T-cell (primary cell): ENCODE measurements around the gene URB1. TPM values are rescaled to one million over a fixed set of nuclear protein-coding genes. Genes with fewer than 3 reads are reported as not detected.

Experiments used
- ATAC-seq, 4 experiments: fragments of 200-7000 bp in 3 of 4; fragments of 150-1000 bp in 1 of 4; cut with Tn5 transposase; replicated peaks in 1 of 4; 1 replicate in 3 of 4; 2 replicates in 1 of 4; pipeline ENCODE4 v1.10.0; 2021; ENCODE audit warnings: moderate library complexity in 3 of 4, mild to moderate bottlenecking in 2 of 4, moderate number of reproducible peaks in 1 of 4
- CTCF ChIA-PET, 2 donors: fragments of 300-600 bp; sonication (Branson Sonifier 250); formaldehyde crosslinking; loops; one replicate each; lab custom pipeline; 2022; ENCODE audit warnings: antibody characterized with exemption in 2 of 2; lab: Charles Lee
- POLR2A ChIA-PET, 2 donors: fragments of 300-600 bp; sonication (Branson Sonifier 250); formaldehyde crosslinking; loops; one replicate each; lab custom pipeline; 2022; ENCODE audit warnings: antibody characterized with exemption in 2 of 2; lab: Charles Lee
- DNase-seq, 35 experiments: peaks; one replicate each; pipeline versions ENCODE4 v3.0.0 to v3.0.0-alpha.2; 2013 to 2023
- H3K27ac ChIP-seq: one replicate; pipeline ENCODE4 v1.5.1; 2013; ENCODE audit warnings: low read length
- H3K27me3 ChIP-seq, 2 experiments: replicated peaks in 1 of 2; 1 replicate in 1 of 2; 2 replicates in 1 of 2; pipeline versions ENCODE4 v1.6.1 to v1.7.0; 2013; ENCODE audit warnings: low read length in 1 of 2, mixed read lengths in 1 of 2; ENCODE audit not compliant: control insufficient read depth in 2 of 2, insufficient read depth in 2 of 2; ENCODE audit errors: extremely low read depth in 1 of 2
- H3K36me3 ChIP-seq, 2 donors: 1 replicate in 1 of 2; 2 replicates in 1 of 2; pipeline versions ENCODE4 v1.6.1 to v1.7.0; 2013; ENCODE audit warnings: low read length in 1 of 2; ENCODE audit not compliant: control insufficient read depth in 2 of 2, insufficient read depth in 1 of 2; ENCODE audit errors: extremely low read depth in 1 of 2
- H3K4me1 ChIP-seq, 2 experiments: 1 replicate in 1 of 2; 2 replicates in 1 of 2; pipeline versions ENCODE4 v1.6.1 to v1.7.0; 2013; ENCODE audit warnings: low read length in 2 of 2, mixed read lengths in 1 of 2; ENCODE audit not compliant: insufficient read depth in 2 of 2, control insufficient read depth in 1 of 2; ENCODE audit errors: extremely low read depth in 1 of 2
- H3K4me3 ChIP-seq, 2 donors: 1 replicate in 1 of 2; 2 replicates in 1 of 2; pipeline versions ENCODE4 v1.5.1 to v1.7.0; 2013; ENCODE audit warnings: mild to moderate bottlenecking in 2 of 2, low read length in 1 of 2, moderate library complexity in 1 of 2; ENCODE audit not compliant: control insufficient read depth in 1 of 2; ENCODE audit errors: extremely low read depth in 1 of 2
- H3K9me3 ChIP-seq: 2 replicates; pipeline ENCODE4 v1.7.0; 2013
- H3K27ac Mint-ChIP-seq, 2 donors: one replicate each; pipeline ENCODE4 v1.8.0; 2020 to 2021; ENCODE audit warnings: mild to moderate bottlenecking in 2 of 2, mixed read lengths in 2 of 2
- H3K27me3 Mint-ChIP-seq, 2 donors: one replicate each; pipeline ENCODE4 v1.8.0; 2021 to 2022; ENCODE audit warnings: mixed read lengths in 2 of 2
- H3K36me3 Mint-ChIP-seq: one replicate; pipeline ENCODE4 v1.8.0; 2021; ENCODE audit warnings: mixed read lengths
- H3K4me1 Mint-ChIP-seq, 3 donors: one replicate each; pipeline ENCODE4 v1.8.0; 2020 to 2022; ENCODE audit warnings: mixed read lengths in 3 of 3, mild to moderate bottlenecking in 1 of 3
- H3K4me3 Mint-ChIP-seq, 3 donors: one replicate each; pipeline ENCODE4 v1.8.0; 2020 to 2022; ENCODE audit warnings: mild to moderate bottlenecking in 3 of 3, mixed read lengths in 3 of 3, moderate library complexity in 3 of 3
- H3K9me3 Mint-ChIP-seq, 3 donors: one replicate each; pipeline ENCODE4 v1.8.0; 2020 to 2022; ENCODE audit warnings: mixed read lengths in 3 of 3
- WGBS: methylation state at CpG from one replicate; pipeline ENCODE4 v1.1.5; 2013; ENCODE audit warnings: missing lambda C conversion rate; ENCODE audit not compliant: insufficient coverage; 5-methylcytosine and 5-hydroxymethylcytosine counted together
- total RNA-seq, 35 experiments: library from RNA in 6 of 35; stranded (reverse) in 6 of 35; fragments of 120-200 nt in 1 of 35; gene quantifications; one replicate each; pipeline versions ENCODE4 v1.2.1 to v1.2.4 and lab custom pipeline; 2013 to 2026

The URB1 gene
- total RNA-seq, 5 donors from 2014 or later (not counting 1 experiment from before 2014, with no cell fraction given) = 13.4 to 20.2 (median 18.9) TPM

DNA sequence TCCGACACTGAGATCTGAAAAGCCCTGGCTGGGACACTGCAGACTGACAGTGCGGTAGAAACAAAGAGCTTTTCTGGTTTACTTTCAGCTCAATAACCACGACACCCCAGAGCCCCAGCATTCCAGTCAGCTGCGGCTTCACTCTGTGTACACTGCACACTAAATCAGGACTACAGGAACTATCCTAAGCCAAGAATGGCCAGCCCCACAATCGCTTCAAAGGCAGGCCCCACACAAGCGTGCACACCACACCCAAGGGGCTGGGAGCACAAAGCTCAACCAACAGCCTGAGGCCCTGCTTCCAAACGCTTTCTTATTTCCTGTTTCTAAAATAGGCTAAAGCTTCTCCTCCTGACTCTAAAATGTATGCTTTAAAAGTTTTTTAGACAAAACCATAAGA lies 28.4 kb downstream of the URB1 start:
- DNase-seq = no peak
- Histone ChIP-seq H3K9me3 (no peaks in the 10 kb centered on the region), H3K4me1 (no peaks in the 10 kb centered on the region), H3K4me3 (no peak overlapping the region), H3K27me3 (no peaks in the 10 kb centered on the region), H3K27ac (no peak overlapping the region), H3K36me3 (peaks cover 31 to 88% of the 10 kb centered on the region in 2 donors)
- ATAC-seq = no peak
- H3K9me3 Mint-ChIP-seq = no peaks in the 10 kb centered on the region
- peaks cover 78% of the 10 kb centered on the region for H3K36me3 Mint-ChIP-seq
- CTCF ChIA-PET = interaction anchor here in 1 of 2 donors (1.2 kb wide), 1 partner anchor 236 kb away, joined by 4 read pairs; no protein-coding TSS in a partner anchor
- 90% methylated on average over 6 of the region's 7 CpGs for WGBS
- H3K4me3 Mint-ChIP-seq = no peak overlapping the region
- H3K27me3 Mint-ChIP-seq = no peaks in the 10 kb centered on the region
- POLR2A ChIA-PET = no interaction called here
- no peaks in the 10 kb centered on the region for H3K4me1 Mint-ChIP-seq
- no peak overlapping the region for H3K27ac Mint-ChIP-seq

DNA sequence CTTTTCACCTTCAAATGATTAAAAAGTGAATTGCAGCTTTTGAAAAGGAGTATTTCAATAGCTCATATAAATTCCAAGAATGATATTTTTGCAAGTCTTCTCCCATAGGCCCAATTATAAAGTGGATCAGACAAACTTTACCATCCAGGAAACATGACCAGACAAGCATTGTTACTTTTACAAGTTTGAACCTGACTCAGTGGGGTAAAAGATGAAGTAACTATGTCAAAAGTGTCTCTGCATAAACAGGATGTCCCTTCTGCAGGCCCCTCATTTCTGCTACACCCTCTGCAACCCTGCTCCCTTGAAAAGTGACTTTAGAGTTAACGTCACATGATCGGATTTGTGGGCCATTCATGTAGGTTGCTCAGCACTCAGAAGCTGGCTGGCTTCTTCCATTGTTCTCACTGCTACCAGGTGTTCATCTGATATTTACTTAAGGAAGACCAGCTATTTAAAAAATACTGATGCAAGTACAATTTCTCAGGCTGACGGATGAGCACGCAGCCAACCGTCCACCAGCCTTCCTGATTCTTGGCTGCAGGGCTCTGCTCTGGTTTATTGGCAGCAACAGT lies 32.3 kb downstream of the URB1 start:
- Histone ChIP-seq H3K27me3 (no peaks in the 10 kb centered on the region), H3K4me1 (no peaks in the 10 kb centered on the region), H3K36me3 (peaks cover 20 to 89% of the 10 kb centered on the region in 2 donors), H3K27ac (no peak overlapping the region), H3K9me3 (no peaks in the 10 kb centered on the region), H3K4me3 (no peak overlapping the region)
- ATAC-seq (no peak), DNase-seq (no peak)
- no peak overlapping the region for H3K27ac Mint-ChIP-seq
- no peak overlapping the region for H3K4me3 Mint-ChIP-seq
- no peaks in the 10 kb centered on the region for H3K9me3 Mint-ChIP-seq
- ChIA-PET POLR2A (interaction anchor here in 1 of 2 donors (0.6 kb wide), 1 partner anchor 25 kb away, joined by 9 read pairs; no protein-coding TSS in a partner anchor), CTCF (interaction anchor here (0.5 to 0.7 kb wide), 3 partner anchors 238 to 786 kb away, joined by 3 to 4 read pairs (median 3); no protein-coding TSS in a partner anchor)
- H3K27me3 Mint-ChIP-seq = no peaks in the 10 kb centered on the region
- 95% methylated on average over 4 of the region's 5 CpGs for WGBS
- H3K36me3 Mint-ChIP-seq = peaks cover 78% of the 10 kb centered on the region
- H3K4me1 Mint-ChIP-seq = no peaks in the 10 kb centered on the region

DNA sequence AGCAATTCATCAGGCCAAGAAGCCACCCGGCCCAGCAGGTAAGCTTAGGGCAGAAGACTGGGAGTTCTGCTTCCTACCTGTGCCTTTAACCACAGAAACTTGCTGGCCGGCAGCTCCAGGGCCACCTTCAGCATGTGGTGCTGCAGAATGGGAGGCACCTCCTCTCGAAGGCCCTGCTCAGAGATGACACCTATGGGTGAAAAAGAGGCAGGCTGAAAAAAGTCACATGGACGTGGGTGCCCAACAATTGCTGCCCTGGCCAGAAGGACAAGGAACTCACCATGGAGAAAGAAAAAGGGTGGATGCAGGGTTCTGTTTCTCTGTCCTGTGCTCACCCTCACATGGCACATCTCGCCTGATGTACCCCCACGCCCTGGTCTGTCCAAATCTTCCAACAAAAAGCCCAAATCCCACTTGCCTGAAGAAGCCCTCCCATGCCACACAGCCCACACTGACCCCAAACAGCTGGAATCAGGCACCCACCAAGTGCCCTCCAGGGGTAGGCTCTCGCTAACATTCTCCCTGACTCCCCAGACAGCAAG lies 33.0 kb downstream of the URB1 start:
- Histone ChIP-seq H3K9me3 (no peaks in the 10 kb centered on the region), H3K27me3 (no peaks in the 10 kb centered on the region), H3K36me3 (peaks cover 20 to 90% of the 10 kb centered on the region in 2 donors), H3K4me1 (no peaks in the 10 kb centered on the region), H3K27ac (no peak overlapping the region), H3K4me3 (no peak overlapping the region)
- ChIA-PET POLR2A (no interaction called here), CTCF (interaction anchor here in 1 of 2 donors (0.5 kb wide), 1 partner anchor 786 kb away, joined by 4 read pairs; no protein-coding TSS in a partner anchor)
- H3K9me3 Mint-ChIP-seq = no peaks in the 10 kb centered on the region
- H3K36me3 Mint-ChIP-seq = peaks cover 83% of the 10 kb centered on the region
- H3K27me3 Mint-ChIP-seq = no peaks in the 10 kb centered on the region
- DNase-seq (no peak), ATAC-seq (no peak)
- H3K4me1 Mint-ChIP-seq = no peaks in the 10 kb centered on the region
- H3K27ac Mint-ChIP-seq = no peak overlapping the region
- no peak overlapping the region for H3K4me3 Mint-ChIP-seq
- 87% methylated on average over 6 of the region's 7 CpGs for WGBS

DNA sequence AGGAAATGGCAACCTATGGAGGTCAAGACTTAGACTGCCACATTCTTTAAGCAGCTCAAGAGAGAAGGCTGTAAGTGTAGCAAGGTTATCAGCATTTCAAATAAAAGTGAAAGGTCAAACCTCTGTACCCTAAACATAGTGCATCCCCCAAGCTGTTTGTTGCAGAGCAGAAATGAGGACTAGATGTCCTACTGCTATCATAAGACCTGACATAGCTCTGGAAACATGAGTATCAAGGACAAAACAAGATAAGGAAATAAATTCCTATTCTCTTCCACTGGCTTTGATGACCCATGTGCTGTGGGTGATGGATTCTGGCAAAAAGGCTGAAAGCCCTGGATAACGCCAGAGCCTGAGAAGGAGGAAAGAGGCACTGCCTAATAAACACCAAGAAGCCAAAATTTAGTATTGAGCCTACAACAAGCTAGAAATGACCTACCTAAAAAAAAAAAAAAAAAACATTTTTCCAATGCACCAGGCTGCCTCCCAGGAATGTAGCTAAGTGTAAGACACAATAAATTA lies 35.9 kb downstream of the URB1 start:
- Histone ChIP-seq H3K27me3 (no peaks in the 10 kb centered on the region), H3K4me1 (no peaks in the 10 kb centered on the region), H3K4me3 (no peak overlapping the region), H3K36me3 (peaks cover 16 to 94% of the 10 kb centered on the region in 2 donors), H3K9me3 (no peaks in the 10 kb centered on the region), H3K27ac (no peak overlapping the region)
- ChIA-PET POLR2A (no interaction called here), CTCF (interaction anchor here in 1 of 2 donors (0.6 kb wide), 1 partner anchor 31 kb away, joined by 7 read pairs; no protein-coding TSS in a partner anchor)
- H3K36me3 Mint-ChIP-seq = peaks cover 85% of the 10 kb centered on the region
- no peaks in the 10 kb centered on the region for H3K9me3 Mint-ChIP-seq
- WGBS = no CpG with 5 or more reads among the region's 1 CpG
- no peaks in the 10 kb centered on the region for H3K27me3 Mint-ChIP-seq
- ATAC-seq (no peak), DNase-seq (no peak)
- H3K4me3 Mint-ChIP-seq = no peak overlapping the region
- H3K27ac Mint-ChIP-seq = no peak overlapping the region
- H3K4me1 Mint-ChIP-seq = no peaks in the 10 kb centered on the region

DNA sequence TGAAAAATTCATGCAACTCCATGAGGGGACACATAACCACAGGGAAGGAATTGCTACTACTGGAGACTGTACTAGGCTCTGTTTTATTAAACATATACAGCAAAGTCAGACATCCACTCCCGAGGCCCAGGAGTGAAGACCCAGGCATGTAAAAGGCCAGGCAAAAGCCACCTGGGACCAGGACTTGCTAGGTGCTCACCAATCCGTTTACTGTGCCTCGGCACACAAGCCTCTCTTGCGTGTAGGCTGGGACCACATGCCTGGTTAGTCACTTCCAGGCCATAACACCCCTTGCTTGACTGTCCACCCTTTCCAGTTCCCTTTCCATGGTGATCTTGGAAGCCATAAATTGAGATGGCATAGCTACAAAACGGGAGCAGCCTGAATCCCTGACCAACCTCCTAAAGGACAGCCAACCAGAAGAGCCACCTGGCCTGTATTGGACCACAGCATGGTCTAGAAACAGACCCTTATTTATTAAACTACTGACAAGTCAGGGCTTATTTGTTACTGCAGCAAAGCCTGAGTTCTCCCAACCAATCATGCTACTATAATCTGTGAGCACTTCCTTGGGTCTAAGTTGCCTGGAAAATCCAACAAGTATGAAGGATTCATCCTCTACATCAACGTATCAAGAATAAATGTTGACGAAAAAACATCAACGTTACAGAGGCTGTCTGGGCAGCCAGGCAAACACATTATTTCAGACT lies 39.7 kb downstream of the URB1 start:
- Mint-ChIP-seq H3K36me3 (peaks cover 73% of the 10 kb centered on the region), H3K9me3 (no peaks in the 10 kb centered on the region), H3K4me3 (no peak overlapping the region), H3K27ac (no peak overlapping the region), H3K27me3 (no peaks in the 10 kb centered on the region), H3K4me1 (no peaks in the 10 kb centered on the region)
- DNase-seq (no peak), ATAC-seq (no peak)
- Histone ChIP-seq H3K27me3 (no peaks in the 10 kb centered on the region), H3K36me3 (peaks cover 11 to 89% of the 10 kb centered on the region in 2 donors), H3K27ac (no peak overlapping the region), H3K4me1 (no peaks in the 10 kb centered on the region), H3K4me3 (no peak overlapping the region), H3K9me3 (no peaks in the 10 kb centered on the region)
- 86% methylated on average over 8 of the region's 8 CpGs for WGBS
- CTCF ChIA-PET = no interaction called here
- POLR2A ChIA-PET = no interaction called here

DNA sequence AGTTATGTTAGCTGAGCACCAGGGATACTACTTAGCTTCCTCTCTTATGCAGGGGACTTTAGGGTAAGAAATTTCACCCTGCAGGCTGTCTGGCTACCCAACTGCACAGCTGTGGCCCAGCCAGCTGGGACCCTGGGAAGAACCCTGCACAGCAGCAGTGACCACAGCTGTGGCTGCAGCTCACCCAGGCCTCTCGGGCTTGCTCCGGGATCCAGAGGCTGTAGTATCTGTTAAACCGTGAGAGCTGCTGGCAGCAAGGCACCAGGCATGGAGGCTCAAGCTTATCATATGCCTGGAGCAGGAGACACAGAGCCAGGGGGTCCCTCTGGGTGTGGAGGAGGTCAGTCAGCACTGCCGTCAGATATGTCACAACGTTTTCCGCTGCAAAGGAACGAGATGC lies 40.3 kb downstream of the URB1 start:
- DNase-seq (no peak), ATAC-seq (no peak)
- POLR2A ChIA-PET = no interaction called here
- Histone ChIP-seq H3K4me1 (no peaks in the 10 kb centered on the region), H3K4me3 (no peak overlapping the region), H3K27me3 (no peaks in the 10 kb centered on the region), H3K9me3 (no peaks in the 10 kb centered on the region), H3K27ac (no peak overlapping the region), H3K36me3 (peaks cover 13 to 90% of the 10 kb centered on the region in 2 donors)
- no peaks in the 10 kb centered on the region for H3K9me3 Mint-ChIP-seq
- H3K4me3 Mint-ChIP-seq = no peak overlapping the region
- no peak overlapping the region for H3K27ac Mint-ChIP-seq
- no peaks in the 10 kb centered on the region for H3K27me3 Mint-ChIP-seq
- H3K36me3 Mint-ChIP-seq = peaks cover 78% of the 10 kb centered on the region
- H3K4me1 Mint-ChIP-seq = no peaks in the 10 kb centered on the region
- WGBS = 97% methylated on average over 3 of the region's 7 CpGs
- CTCF ChIA-PET = no interaction called here
